HCT116 (cell line): Measurements from ENCODE around the gene IQCF6.
"Not testable (repeated sequence)": the region's sequence is repeated elsewhere in the genome, so short reads cannot be mapped to it uniquely, and the experiment has no call there.

ENCODE experiments used
- EGR1 ChIP-seq: IDR thresholded peaks from 2 replicates; pipeline ENCODE4 v1.6.1; 2012; ENCODE audit warnings: low read depth
- EZH2 ChIP-seq: fragments of 200-600 bp; sonication (generic); IDR thresholded peaks from 2 replicates; pipeline ENCODE4 v1.6.1; 2017; ENCODE audit warnings: antibody characterized with exemption, mixed run types
- MAX ChIP-seq: IDR thresholded peaks from 2 replicates; pipeline ENCODE4 v1.6.1; 2012
- POLR2A ChIP-seq: IDR thresholded peaks from 2 replicates; pipeline ENCODE4 v1.7.0; 2011; ENCODE audit warnings: borderline replicate concordance; ENCODE audit not compliant: insufficient read depth, insufficient read length; ENCODE audit errors: extremely low read depth
- POLR2AphosphoS5 ChIP-seq: IDR thresholded peaks from 2 replicates; pipeline ENCODE4 v1.6.1; 2011; ENCODE audit warnings: mild to moderate bottlenecking, low read depth, low read length, moderate library complexity
- SIN3A ChIP-seq: IDR thresholded peaks from 2 replicates; pipeline ENCODE4 v1.6.1; 2012; ENCODE audit warnings: low read depth
- TF ChIP-seq, protein P1 (sequence below), 3 experiments: fragments of 200-600 bp in 1 of 3; sonication (generic) in 1 of 3; IDR thresholded peaks in 2 of 3; conservative IDR thresholded peaks in 1 of 3; 2 replicates each; pipeline ENCODE4 v1.5.1; 2012 to 2017; ENCODE audit warnings: low read depth in 2 of 3, low read length in 2 of 3, antibody characterized with exemption in 1 of 3, borderline replicate concordance in 1 of 3, control low read depth in 1 of 3, mild to moderate bottlenecking in 1 of 3, mixed read lengths in 1 of 3, mixed run types in 1 of 3, moderate library complexity in 1 of 3; ENCODE audit not compliant: insufficient read depth in 1 of 3

GRCh38 chr3:51753763-51754750, 25.0 kb downstream of the IQCF6 start:
- TF ChIP-seq, protein P1, sequence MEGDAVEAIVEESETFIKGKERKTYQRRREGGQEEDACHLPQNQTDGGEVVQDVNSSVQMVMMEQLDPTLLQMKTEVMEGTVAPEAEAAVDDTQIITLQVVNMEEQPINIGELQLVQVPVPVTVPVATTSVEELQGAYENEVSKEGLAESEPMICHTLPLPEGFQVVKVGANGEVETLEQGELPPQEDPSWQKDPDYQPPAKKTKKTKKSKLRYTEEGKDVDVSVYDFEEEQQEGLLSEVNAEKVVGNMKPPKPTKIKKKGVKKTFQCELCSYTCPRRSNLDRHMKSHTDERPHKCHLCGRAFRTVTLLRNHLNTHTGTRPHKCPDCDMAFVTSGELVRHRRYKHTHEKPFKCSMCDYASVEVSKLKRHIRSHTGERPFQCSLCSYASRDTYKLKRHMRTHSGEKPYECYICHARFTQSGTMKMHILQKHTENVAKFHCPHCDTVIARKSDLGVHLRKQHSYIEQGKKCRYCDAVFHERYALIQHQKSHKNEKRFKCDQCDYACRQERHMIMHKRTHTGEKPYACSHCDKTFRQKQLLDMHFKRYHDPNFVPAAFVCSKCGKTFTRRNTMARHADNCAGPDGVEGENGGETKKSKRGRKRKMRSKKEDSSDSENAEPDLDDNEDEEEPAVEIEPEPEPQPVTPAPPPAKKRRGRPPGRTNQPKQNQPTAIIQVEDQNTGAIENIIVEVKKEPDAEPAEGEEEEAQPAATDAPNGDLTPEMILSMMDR (IDR thresholded peaks at IDR 0.05 in 2 of 3, conservative IDR thresholded peaks at IDR 0.05 in 1 of 3; ENCODE audit: borderline replicate concordance in 1 of 3, insufficient read depth in 1 of 3, low read depth in 2 of 3, low read length in 2 of 3): not testable (repeated sequence)
- TF ChIP-seq EGR1, POLR2A, SIN3A, POLR2AphosphoS5, EZH2, MAX: not testable (repeated sequence)
